GM12875 (cell line): ENCODE measurements around the gene CRYZL1.
A peak's percentile ranks its signal among the peaks of the same experiment; 100 is the strongest.

Source experiments
- H3K4me3 ChIP-seq: one replicate; pipeline ENCODE4 v1.5.1; 2011; ENCODE audit warnings: low read depth, low read length, control low read depth
- TF ChIP-seq, protein P1 (sequence below): IDR thresholded peaks from 2 replicates; pipeline ENCODE4 v1.5.1; 2011; ENCODE audit warnings: low read depth, mild to moderate bottlenecking, control low read depth, inconsistent platforms, low read length, moderate library complexity, borderline replicate concordance; ENCODE audit not compliant: insufficient read depth

Gene CRYZL1

DNA sequence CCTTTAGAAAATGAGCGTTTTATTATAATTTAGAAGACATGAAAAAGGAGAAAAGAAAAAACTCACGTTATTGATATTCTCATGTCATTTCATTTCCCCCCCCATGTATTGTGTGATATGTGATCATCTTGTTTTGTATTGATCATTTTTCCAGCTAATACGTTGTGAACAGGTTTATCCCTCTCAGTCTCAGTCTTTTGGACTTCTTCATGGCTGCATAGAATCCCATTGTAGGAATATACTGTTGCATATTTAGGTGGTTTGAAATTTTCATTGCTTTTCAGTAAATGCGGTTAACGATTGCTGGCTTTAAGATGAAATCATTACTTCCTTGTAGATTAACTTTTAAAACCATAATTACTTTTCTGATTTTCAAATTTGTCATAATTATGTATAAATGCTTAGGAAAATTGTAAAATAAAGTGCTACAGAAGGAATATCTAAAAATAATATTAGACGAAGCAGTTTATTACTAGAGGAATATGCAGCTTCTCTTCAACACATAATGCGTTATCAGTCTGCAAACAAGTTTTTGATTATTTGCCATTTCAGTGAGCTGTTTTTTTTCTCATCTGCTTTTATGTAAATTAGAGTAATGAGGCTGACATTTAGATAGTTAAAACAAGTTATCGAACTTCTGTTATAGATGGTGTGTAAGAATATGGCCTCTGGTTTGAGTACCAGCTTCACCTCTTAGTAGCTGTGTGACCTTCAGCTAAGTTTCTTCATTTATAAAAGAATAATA, 96.9 kb downstream of the CRYZL1 start:
- peak overlapping the region; percentile 75 for H3K4me3 ChIP-seq
- TF ChIP-seq, protein P1, sequence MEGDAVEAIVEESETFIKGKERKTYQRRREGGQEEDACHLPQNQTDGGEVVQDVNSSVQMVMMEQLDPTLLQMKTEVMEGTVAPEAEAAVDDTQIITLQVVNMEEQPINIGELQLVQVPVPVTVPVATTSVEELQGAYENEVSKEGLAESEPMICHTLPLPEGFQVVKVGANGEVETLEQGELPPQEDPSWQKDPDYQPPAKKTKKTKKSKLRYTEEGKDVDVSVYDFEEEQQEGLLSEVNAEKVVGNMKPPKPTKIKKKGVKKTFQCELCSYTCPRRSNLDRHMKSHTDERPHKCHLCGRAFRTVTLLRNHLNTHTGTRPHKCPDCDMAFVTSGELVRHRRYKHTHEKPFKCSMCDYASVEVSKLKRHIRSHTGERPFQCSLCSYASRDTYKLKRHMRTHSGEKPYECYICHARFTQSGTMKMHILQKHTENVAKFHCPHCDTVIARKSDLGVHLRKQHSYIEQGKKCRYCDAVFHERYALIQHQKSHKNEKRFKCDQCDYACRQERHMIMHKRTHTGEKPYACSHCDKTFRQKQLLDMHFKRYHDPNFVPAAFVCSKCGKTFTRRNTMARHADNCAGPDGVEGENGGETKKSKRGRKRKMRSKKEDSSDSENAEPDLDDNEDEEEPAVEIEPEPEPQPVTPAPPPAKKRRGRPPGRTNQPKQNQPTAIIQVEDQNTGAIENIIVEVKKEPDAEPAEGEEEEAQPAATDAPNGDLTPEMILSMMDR, result no peak

DNA sequence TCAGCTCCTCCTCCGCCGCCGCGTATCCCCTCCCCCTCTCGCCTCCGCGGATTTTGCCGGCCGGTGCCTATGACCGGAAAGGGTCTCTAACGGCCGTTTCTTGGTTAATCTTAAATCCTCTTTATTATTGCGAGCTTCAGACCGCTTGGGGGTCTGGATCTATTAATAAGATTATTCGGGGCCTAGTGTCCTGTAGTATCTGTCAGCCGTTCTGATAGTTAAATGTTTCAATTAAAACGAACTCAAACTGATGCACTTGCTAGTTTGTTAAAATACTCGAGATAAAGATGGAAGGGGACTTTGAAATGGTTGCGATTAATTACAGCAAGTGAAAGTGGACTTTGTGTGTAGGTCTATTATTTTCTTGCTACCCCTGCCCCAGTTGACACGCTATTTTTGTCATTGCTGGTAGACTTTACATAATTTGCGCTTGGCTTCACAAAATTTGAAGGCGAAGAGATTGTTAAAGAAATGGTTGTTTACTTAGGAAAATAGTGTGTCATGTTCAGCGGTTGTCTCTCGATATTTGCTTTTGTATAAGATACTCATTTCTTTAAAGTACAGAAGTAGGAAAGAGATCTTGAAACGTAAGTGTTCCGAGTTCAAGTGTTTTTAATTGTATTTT, 97.9 kb downstream of the CRYZL1 start:
- H3K4me3 ChIP-seq, result peak overlapping the region; percentile 75
- TF ChIP-seq, protein P1, result no peak

DNA sequence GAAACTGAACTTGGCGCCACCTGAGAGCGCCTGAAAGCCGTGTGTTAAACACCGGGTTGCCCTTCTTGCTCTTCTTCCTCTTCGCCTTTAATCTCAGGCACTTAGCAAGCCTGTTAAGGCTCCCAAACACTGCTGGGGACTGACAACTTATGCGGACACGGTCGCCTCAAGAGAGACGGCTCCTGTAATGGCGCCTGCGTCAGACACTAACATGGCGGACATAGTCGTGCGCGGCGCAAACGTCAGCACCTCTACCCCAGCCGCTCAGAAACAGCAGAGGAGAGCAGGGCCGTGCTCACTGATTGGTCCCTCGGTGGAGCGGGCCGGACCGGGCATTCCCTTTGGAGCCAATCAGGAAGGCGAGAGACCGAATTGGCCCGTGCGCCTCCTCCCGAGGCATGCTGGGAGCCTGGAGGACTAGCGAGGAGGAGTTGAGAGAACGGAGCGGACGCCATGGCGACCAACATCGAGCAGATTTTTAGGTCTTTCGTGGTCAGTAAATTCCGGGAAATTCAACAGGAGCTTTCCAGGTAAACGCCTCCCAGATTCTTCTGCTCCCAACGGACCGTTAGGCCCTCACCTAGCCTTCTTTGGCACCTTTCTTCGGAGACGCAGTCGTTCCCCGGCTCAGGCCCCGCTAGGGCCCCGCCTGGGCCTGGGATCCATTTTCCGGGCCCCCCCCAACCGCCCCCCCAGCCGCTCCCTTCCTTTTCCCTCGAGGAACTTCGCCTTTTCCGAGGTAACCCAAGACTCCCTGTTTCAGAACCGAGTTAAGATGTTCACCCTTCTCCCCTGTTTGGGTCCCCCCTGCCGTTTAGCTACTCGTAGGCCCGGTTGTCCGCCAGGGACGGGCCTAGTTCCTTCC, 98.7 kb downstream of the CRYZL1 start, which contains the start of gene SON:
Gene SON, plus strand, starts transcription at position 399 of the 865 bp plus-strand sequence. Its CDS starts 55 bp downstream, at position 454.
- peak within 1 kb of the TSS; percentile 80 for H3K4me3 ChIP-seq
- TF ChIP-seq, protein P1, result no peak

DNA sequence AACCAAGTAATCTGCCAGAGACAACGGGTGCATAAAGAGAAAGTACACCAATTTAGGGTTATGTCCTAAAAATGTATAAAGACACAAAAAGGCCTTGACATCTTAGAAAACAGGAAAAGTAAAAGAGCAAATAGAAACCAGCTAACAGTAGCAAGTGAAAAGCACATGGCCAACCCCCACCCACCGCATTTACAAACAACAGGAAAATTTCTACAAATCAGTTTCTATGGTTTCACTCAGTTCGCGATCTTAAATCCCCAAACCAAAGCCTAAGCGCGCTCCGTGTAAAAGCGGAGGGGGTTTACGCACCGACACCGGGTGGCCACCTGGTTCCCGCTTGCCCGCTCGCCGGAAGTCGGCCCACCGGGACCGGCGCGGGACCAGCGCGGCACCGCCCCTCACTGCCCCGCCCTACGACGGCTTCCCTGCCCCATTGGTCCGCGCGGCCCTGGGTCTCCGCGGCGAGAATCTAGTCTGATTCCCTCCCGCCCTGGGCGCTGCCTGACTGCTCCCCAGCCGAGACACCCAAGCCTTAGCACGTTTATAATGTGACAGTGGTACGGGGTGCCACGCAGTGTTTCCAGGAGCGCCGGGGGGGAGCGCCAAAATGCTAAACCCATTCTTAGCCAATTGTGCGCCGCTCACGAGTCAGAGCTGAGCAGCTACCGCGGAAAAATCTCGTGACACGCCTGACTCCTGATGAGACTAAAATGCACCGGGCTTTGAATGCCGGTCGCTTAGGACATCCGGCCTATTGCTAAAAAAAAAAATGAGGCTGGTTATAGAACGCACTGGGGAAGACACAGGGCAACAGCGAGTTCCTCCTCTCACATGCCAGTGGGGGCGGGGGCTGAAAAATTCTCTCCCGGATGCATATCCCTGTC, 99.5 kb downstream of the CRYZL1 start, which contains the start of gene GART:
Gene GART, minus strand, starts transcription at position 362 of the 884 bp plus-strand sequence. CDS start 2,802 bp downstream, outside the sequence.
- peak within 1 kb of the TSS; percentile 80 for H3K4me3 ChIP-seq
- TF ChIP-seq, protein P1, result no peak

DNA sequence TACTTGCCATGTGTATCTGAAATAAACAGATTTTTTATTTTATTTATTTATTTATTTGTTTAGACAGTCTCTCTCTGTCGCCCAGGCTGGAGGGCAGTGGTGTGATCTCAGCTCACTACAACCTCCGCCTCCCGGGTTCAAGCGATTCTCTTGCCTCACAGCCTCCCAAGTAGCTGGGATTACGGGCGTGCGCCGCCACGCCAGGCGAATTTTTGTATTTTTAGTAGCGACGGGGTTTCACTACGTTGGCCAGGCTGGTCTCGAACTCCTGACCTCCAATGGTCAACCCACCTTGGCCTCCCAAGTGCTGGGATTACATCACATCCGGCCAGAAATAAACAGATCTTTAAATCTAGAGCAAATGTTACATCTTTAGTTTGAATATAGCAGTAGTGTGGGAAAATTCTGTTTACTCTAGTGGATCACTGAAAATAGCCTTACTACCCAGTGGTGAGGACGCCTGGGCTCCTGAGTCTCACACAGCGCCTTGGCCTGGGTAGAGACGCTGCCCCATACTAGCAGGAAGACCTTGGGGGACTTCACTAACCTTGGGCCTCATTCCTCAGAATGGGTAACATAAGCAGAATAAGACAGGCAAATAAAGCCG, 100.3 kb downstream of the CRYZL1 start:
- TF ChIP-seq, protein P1, result no peak
- peak overlapping the region; percentile 80 for H3K4me3 ChIP-seq

DNA sequence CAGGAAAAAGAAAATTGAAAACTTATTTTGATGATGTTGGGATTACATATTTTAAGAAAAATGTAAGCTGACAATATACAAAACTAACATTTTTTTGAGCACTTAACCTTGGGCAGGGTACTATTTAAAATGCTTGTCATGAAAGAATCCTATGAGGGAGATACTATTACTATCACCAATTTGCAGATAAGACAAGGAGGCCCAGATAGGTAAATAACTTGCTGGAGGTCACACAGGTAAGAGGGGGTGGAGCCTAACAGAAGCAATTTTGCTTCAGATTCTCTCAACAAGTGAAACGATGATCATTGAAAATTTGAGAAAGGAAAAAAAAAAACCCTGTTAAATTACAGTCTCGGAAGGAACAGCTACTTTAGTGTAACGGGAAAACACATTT, 100.8 kb downstream of the CRYZL1 start:
- peak overlapping the region; percentile 80 for H3K4me3 ChIP-seq
- TF ChIP-seq, protein P1, result no peak
